PC-9 (cell line): Measurements from ENCODE around the gene IKZF3. TPM values are rescaled to one million over a fixed set of nuclear protein-coding genes. Genes with fewer than 3 reads are reported as not detected.

Experiments
- BruUV-seq: library from RNA; stranded (reverse); fragments of 400-500 nt; replicated peaks from 2 replicates; lab custom pipeline; 2021; lab: Mats Ljungman, UMichigan
- CTCF ChIA-PET: fragments of 300-600 bp; sonication (Branson Sonifier 250); formaldehyde crosslinking; loops from one replicate; lab custom pipeline; 2022; ENCODE audit warnings: antibody characterized with exemption; lab: Charles Lee
- POLR2A ChIA-PET: fragments of 300-600 bp; sonication (Branson Sonifier 250); formaldehyde crosslinking; loops from one replicate; lab custom pipeline; 2022; ENCODE audit warnings: antibody characterized with exemption; ENCODE audit not compliant: unreplicated experiment; lab: Charles Lee
- DNase-seq, 2 experiments: peaks; one replicate each; pipeline versions ENCODE4 v3.0.0 to v3.0.0-alpha.2; 2015 to 2022; ENCODE audit warnings: mixed read lengths in 1 of 2
- H2AFZ ChIP-seq: fragments of 200-600 bp; sonication (generic); 2 replicates; pipeline ENCODE4 v1.8.1; 2017; ENCODE audit warnings: antibody characterized with exemption
- H3F3A ChIP-seq: fragments of 200-600 bp; sonication (generic); 2 replicates; pipeline ENCODE4 v1.8.1; 2017; ENCODE audit warnings: antibody characterized with exemption, mild to moderate bottlenecking, low read depth; ENCODE audit not compliant: insufficient read depth
- H3K27ac ChIP-seq: fragments of 200-600 bp; sonication (generic); 2 replicates; pipeline ENCODE4 v1.6.1; 2016; ENCODE audit warnings: mixed run types
- H3K27me3 ChIP-seq: fragments of 200-600 bp; sonication (generic); 2 replicates; pipeline ENCODE4 v1.6.1; 2016; ENCODE audit warnings: low read depth, mixed run types; ENCODE audit not compliant: insufficient read depth
- H3K36me3 ChIP-seq: fragments of 200-600 bp; sonication (generic); 2 replicates; pipeline ENCODE4 v1.6.1; 2016; ENCODE audit warnings: low read depth, mixed run types
- H3K4me1 ChIP-seq: fragments of 200-600 bp; sonication (generic); replicated peaks from 2 replicates; pipeline ENCODE4 v1.6.1; 2016; ENCODE audit warnings: mixed run types; ENCODE audit not compliant: insufficient read depth
- H3K4me2 ChIP-seq: fragments of 200-600 bp; sonication (generic); 2 replicates; pipeline ENCODE4 v1.6.1; 2017; ENCODE audit warnings: mixed run types
- H3K4me3 ChIP-seq: fragments of 200-600 bp; sonication (generic); 2 replicates; pipeline ENCODE4 v1.6.1; 2016; ENCODE audit warnings: mixed run types
- H3K79me2 ChIP-seq: fragments of 200-600 bp; sonication (generic); 2 replicates; pipeline ENCODE4 v1.6.1; 2017; ENCODE audit warnings: low read depth, mixed run types
- H3K9me2 ChIP-seq: fragments of 200-600 bp; sonication (generic); 2 replicates; pipeline ENCODE4 v1.8.1; 2017; ENCODE audit warnings: mild to moderate bottlenecking; ENCODE audit not compliant: insufficient read depth
- H3K9me3 ChIP-seq: fragments of 200-600 bp; sonication (generic); 2 replicates; pipeline ENCODE4 v1.8.1; 2016; ENCODE audit warnings: low read depth; ENCODE audit not compliant: insufficient read depth
- H4K20me1 ChIP-seq: fragments of 200-600 bp; sonication (generic); 2 replicates; pipeline ENCODE4 v1.8.1; 2017; ENCODE audit not compliant: insufficient read depth
- CTCF ChIP-seq: fragments of 200-600 bp; sonication (generic); conservative IDR thresholded peaks from 2 replicates; pipeline ENCODE4 v1.6.1; 2017; ENCODE audit warnings: mixed run types, antibody characterized with exemption, mild to moderate bottlenecking, moderate library complexity
- EZH2 ChIP-seq: fragments of 200-600 bp; sonication (generic); IDR thresholded peaks from 2 replicates; pipeline ENCODE4 v1.8.0; 2017; ENCODE audit warnings: antibody characterized with exemption, low read depth
- intact Hi-C: fragments of 100-400 bp; cut with micrococcal nuclease; formaldehyde crosslinking; loops from one replicate; pipeline ENCODE4 v1.10.0; 2022; ENCODE audit not compliant: unreplicated experiment
- total RNA-seq: library from RNA; stranded (reverse); gene quantifications from 2 replicates; pipeline ENCODE4 v1.2.3, GENCODE V29; 2021

Gene IKZF3
- total RNA-seq, 1 experiment from 2014 or later = 0.04 TPM

- Histone ChIP-seq H3F3A (peaks cover 19% of the 10 kb centered on the region; the same call in 1 of the 2 replicates), H4K20me1 (no peaks in the 10 kb centered on the region), H2AFZ (no peak overlapping the region), H3K27ac (peak overlapping the region; percentile 45), H3K4me3 (peak overlapping the region; percentile 4; the same call in 1 of the 2 replicates), H3K27me3 (no peaks in the 10 kb centered on the region), H3K9me2 (no peaks in the 10 kb centered on the region), H3K79me2 (no peaks in the 10 kb centered on the region), H3K4me2 (peak overlapping the region; percentile 68), H3K4me1 (peaks cover 34% of the 10 kb centered on the region), H3K36me3 (no peaks in the 10 kb centered on the region), H3K9me3 (no peaks in the 10 kb centered on the region)
- DNase-seq = peak in 1 of 2 experiments; percentile 43
- ChIA-PET POLR2A (interaction anchor here (0.7 kb wide), 1 partner anchor 197 kb away, joined by 5 read pairs; the partner anchor contains the start of gene PSMD3), CTCF (interaction anchor here (0.6 kb wide), 1 partner anchor 1034 kb away, joined by 8 read pairs; no protein-coding TSS in a partner anchor)
- no TSS peak for BruUV-seq
- intact Hi-C loops = loop anchor here (1.0 kb wide), 1 partner anchor 13 kb away; no protein-coding TSS in a partner anchor
- TF ChIP-seq EZH2 = no peak
- TF ChIP-seq CTCF = no peak
Observed at GRCh38 chr17:39782980-39783379, 81.1 kb downstream of the IKZF3 start.

GRCh38 chr17:39782481-39782880 is 81.6 kb downstream of the IKZF3 start:
- H3K4me3 ChIP-seq = peak overlapping the region; percentile 4; the same call in 1 of the 2 replicates
- H3K4me1 ChIP-seq = peaks cover 34% of the 10 kb centered on the region
- POLR2A ChIA-PET = interaction anchor here (0.6 to 0.7 kb wide), 2 partner anchors 94 to 198 kb away, joined by 4 to 5 read pairs; partner anchors contain the start of gene PSMD3
- TF ChIP-seq EZH2 = no peak
- no peak for TF ChIP-seq CTCF
- peak; percentile 41 to 94 for DNase-seq
- H3K27ac ChIP-seq = peak overlapping the region; percentile 45
- no peaks in the 10 kb centered on the region for H3K27me3 ChIP-seq
- H3K9me2 ChIP-seq = no peaks in the 10 kb centered on the region
- CTCF ChIA-PET = interaction anchor here (0.6 kb wide), 3 partner anchors 77 to 1033 kb away, joined by 4 to 9 read pairs (median 8); no protein-coding TSS in a partner anchor
- H4K20me1 ChIP-seq = no peaks in the 10 kb centered on the region
- no peaks in the 10 kb centered on the region for H3K36me3 ChIP-seq
- peaks cover 18% of the 10 kb centered on the region; the same call in 1 of the 2 replicates for H3F3A ChIP-seq
- H3K4me2 ChIP-seq = peak overlapping the region; percentile 68
- BruUV-seq = no TSS peak
- H3K9me3 ChIP-seq = no peaks in the 10 kb centered on the region
- H3K79me2 ChIP-seq = no peaks in the 10 kb centered on the region
- intact Hi-C loops = loop anchor here (1.0 kb wide), 1 partner anchor 12 kb away; no protein-coding TSS in a partner anchor
- no peak overlapping the region for H2AFZ ChIP-seq

- BruUV-seq = no TSS peak
- peaks cover 14% of the 10 kb centered on the region; the same call in 1 of the 2 replicates for H3F3A ChIP-seq
- DNase-seq = no peak
- H4K20me1 ChIP-seq = no peaks in the 10 kb centered on the region
- peak overlapping the region; percentile 68 for H3K4me2 ChIP-seq
- H3K27me3 ChIP-seq = no peaks in the 10 kb centered on the region
- POLR2A ChIA-PET = interaction anchor here (0.6 kb wide), 2 partner anchors 12 to 95 kb away, joined by 4 read pairs; no protein-coding TSS in a partner anchor
- TF ChIP-seq EZH2 (no peak), CTCF (no peak)
- no peak overlapping the region; the same call in 1 of the 2 replicates for H2AFZ ChIP-seq
- CTCF ChIA-PET = interaction anchor here (0.6 kb wide), 2 partner anchors 77 to 79 kb away, joined by 4 to 9 read pairs; no protein-coding TSS in a partner anchor
- peaks cover 34% of the 10 kb centered on the region for H3K4me1 ChIP-seq
- intact Hi-C loops = loop anchor here (1.0 kb wide), 1 partner anchor 12 kb away; no protein-coding TSS in a partner anchor
- no peaks in the 10 kb centered on the region for H3K36me3 ChIP-seq
- peak overlapping the region; percentile 45 for H3K27ac ChIP-seq
- H3K9me2 ChIP-seq = no peaks in the 10 kb centered on the region
- H3K4me3 ChIP-seq = peak overlapping the region; percentile 4; the same call in 1 of the 2 replicates
- H3K79me2 ChIP-seq = no peaks in the 10 kb centered on the region
- H3K9me3 ChIP-seq = no peaks in the 10 kb centered on the region
Observed at GRCh38 chr17:39781861-39782213, 82.3 kb downstream of the IKZF3 start.
